NCI-H82 treated with DMSO at 0.1 percent for 48 hours (cell line): ENCODE measurements around the gene CCDC148.

Experiments used
- DNase-seq: peaks from one replicate; lab custom pipeline; 2025; ENCODE audit not compliant: unreplicated experiment; lab: John Stamatoyannopoulos, UW

The CCDC148 gene

GRCh38 chr2:158221063-158222020 lies 235.2 kb downstream of the CCDC148 start:
- no peak for DNase-seq

DNA sequence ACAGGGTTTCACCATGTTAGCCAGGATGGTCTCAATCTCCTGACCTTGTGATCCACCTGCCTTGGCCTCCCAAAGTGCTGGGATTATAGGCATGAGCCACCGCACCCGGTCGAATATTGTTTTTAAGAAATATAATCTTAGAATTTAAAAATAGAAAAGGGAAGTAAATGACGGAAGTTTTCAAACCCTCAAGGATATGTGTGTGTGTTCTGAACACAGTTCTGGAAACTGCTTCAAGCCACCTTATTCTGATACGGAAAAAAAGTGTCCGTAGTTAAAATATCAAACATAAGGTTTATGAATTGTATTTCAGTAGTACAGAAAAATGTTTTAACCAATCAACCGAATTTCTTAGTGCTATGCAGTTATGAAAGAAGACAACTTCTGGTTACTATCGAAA lies 239.0 kb downstream of the CCDC148 start:
- no peak for DNase-seq

DNA sequence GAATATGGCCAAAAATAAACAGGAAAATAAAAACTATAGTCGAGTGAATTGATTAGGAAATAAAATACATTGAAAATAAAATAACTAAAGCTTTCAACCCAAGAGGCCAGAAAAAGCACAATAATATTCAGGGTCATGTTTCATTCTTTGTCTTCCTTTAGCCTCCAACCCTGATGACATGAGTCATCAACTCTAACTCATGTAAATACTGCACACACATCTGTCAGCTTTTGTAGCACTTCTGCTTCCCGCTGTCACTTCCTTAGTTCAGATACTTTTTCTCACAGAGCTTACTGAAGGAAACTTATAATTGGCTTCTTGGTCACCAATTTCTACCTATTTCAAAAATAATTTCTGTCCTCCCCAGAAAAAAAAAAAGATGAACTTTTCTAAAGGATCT lies 242.1 kb downstream of the CCDC148 start:
- no peak for DNase-seq

- DNase-seq = no peak
Observed at GRCh38 chr2:158213773-158214172, 242.8 kb downstream of the CCDC148 start.

GRCh38 chr2:158212301-158212700 lies 244.3 kb downstream of the CCDC148 start:
- DNase-seq = no peak

- no peak for DNase-seq
Observed at GRCh38 chr2:158211502-158211901, 245.1 kb downstream of the CCDC148 start.

DNA sequence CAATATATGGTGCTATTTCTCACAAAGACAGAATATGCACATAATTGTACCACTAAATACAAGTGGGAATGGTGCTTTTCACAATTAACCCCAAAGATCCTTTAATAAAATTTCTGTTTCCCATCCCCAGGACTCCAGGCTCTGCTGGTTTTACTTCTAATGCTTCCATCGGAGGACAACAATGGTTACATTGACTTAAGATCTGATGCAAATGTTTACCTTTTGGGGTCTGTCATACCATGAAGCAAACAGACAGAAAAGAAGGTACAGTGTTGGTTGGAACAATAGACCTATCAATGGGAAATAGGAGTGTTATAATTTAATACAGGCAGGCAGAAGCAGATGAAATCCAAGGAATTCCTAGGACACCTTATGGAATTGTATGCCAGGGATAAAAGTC lies 249.2 kb downstream of the CCDC148 start:
- DNase-seq = no peak

GRCh38 chr2:158205215-158205614 lies 251.3 kb downstream of the CCDC148 start:
- no peak for DNase-seq

DNA sequence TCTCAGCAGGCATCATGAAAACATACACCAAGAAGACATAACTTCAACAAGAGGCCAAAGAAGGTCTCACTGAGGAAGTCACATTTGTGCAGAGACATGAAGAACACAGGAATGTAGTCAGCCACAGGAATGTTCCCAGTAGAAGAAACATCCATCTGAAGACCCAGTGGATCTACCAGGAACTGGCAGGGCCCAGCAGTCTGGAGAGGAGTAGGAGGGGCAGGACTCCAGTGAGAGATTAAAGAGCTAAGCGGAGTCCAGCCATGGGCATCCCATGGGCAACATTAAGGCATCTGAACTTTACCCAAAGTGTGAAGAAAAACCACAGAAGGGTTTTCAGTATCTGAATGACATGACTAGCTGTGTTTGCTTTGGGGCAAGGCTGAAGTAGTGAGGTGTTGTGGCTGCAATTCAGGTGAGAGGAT lies 251.8 kb downstream of the CCDC148 start:
- no peak for DNase-seq

DNA sequence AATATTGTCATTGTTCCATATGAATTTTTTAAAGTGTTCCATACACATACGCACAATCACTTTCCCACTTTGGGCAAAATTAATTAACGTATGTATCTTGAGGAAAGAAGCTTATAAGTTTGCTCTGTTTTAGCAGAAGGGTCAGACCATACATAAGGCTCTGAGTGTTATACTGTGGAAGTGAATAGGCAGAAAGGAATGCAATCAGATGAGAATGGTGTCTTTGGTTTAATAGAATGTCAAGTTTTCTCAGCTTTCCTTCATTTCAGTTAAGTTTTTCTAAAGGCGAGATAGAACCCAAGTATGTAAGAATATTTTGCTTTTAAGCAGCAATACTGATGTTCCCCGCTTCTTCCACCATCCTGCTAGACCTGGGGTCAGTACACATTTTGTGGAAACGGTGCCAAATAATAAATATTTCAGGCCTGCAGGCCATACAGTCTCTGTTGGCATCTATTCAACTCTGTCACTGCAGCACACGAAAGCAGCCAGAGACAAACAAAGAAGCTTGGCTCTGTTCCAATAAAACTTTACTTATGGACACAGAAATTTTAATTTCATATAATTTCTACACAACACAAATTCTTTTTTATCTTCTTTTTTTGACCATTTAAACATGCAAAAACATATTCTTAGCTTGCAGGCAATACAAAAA lies 254.3 kb downstream of the CCDC148 start:
- no peak for DNase-seq

DNA sequence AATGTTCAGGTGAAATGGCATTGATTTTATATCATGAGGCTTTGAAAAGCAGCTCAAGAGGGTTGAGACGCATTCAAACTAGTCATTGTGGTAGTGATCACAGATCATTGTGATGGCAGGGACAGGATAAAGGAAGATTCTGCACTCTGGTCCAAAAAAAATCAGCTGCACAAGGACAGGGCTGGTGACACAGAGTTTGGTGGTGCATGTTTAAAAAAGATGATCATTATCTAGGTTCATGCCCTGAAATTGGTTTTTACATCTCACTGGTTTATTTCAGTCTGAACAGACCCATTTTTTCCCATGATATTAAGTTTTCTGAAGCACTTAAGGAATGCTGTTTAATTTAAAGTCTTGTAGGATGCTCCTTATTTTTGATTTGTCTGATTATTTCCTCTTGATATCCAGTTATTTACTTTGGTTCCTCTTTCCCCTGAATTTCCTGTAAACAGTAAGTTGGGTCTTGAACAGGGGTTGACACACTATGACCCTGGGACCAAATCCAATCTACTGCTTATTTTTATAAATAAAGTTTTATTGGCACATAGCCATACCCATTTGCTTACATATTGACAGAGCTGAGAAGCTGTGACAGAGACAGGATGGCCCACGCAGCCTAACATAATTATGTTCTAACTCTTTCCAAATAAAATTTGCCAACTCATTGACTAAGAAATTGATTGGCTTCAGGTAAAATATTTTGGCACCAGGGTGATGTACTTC lies 256.5 kb downstream of the CCDC148 start:
- no peak for DNase-seq

DNA sequence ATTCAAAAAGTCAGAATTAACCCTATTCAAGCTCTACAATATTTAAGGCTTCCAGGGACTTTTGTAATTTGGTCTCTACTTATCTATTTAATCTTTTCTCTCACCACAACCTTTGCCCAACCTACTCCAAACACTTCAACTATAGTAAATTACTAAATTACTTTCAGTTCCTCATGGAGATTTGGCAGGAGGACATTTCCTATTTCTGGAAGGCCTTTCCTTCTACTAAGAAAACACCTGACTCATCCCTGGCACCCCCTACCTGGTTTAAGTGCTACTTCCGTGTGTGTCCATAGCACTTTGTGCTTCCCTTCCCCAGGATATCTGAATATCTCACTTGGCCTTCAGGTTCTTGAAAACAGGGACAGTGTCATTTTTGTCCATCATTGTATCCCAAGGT lies 258.6 kb downstream of the CCDC148 start:
- DNase-seq = no peak

- DNase-seq = no peak
Observed at GRCh38 chr2:158194229-158194628, 262.3 kb downstream of the CCDC148 start.

DNA sequence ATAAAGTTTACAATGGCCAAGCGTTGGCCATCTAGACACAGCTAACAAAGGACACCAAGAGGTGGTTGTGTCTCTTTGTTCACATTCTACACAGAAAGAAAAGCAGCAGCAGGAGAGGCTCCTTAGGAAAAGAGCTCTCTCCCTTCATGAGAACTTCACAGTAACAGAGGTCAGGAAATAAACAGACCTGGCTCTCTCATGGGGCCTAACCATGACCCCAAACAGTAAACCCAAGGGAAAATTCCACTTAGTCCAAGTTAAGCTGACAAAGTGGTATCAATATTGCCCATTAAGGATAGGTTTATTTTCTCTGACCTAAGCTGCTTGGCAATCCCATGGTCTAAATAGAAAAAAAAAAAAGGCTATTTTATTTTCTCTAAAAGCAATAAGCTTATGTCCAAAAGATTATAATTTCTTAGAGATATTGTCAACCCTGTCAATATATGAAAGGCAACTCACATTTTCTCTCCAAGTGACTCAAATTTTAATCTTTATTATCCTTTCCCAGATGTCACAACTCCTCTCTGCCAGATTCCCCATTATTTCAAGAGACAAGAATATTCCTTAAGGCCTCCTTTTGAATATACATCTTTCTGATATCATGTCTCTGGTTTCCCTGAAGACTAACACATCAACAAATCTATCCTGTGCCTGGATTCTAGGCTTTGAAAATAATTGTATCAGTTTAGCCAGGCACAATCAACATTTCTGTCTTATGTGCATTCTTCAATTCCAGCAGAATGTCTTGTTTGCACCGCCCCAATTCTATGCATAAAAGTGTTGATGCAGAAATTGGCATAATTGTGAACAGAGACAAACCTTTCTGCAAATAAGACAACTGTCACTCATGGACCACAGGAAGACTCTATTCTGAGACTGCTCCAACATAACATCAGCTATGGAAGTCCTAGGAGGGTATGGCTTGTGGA lies 263.8 kb downstream of the CCDC148 start:
- no peak for DNase-seq

DNA sequence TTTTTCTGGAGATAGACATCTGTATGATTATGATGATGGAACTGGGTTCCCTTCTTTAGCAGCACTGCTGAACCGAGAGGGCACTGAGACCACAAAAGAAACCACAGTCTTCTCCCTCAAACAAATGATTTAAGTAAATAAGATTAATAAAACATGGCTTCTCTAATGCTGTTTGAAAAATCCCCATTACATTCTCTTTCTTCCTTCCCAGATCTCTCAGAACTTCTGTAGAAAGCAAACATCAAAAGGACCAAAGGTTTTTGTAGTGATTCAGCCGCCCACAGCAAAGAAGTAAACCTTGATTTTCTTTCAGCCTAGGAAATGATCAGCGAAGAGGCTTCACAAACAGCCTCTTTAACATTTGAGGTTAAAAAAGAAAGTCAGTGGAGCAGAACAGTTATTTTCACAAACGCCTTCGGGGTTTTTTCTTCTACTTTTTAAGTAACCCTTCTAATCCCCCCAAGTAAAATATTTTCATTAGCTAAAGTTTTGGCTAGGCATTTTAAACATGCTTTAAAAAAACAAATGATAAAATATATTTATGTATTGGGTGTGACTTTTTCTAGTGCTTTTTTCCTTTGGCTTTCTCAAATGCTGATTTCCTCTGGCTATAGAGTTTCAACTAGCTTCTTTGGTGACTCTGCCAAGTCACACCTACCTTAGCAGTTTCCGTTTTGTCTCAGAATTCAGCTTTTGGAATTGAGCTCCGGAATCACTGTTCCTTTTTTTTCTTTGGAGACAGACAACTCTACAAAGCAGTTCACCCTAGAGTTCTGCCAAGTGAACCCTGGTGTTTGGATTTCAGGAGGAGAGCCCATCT lies 265.3 kb downstream of the CCDC148 start:
- DNase-seq = no peak

DNA sequence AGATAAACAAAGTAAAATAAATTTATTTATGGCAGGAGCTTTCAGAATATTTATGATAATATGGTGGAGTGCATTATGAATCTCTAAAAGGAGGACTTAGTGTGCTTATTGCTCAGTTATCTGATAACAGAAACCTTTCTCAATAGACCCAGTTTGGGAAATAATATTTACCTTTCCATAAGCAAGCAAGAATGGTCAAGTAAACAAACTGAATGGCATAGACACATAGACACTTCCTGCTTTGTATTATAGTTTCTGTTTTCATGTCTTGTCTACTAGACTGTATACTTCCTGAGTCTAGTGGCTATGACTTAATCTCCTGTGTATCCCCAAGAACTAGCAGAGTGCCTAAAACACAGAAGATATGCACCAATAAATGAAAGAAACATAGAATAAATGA lies 267.0 kb downstream of the CCDC148 start:
- no peak for DNase-seq

DNA sequence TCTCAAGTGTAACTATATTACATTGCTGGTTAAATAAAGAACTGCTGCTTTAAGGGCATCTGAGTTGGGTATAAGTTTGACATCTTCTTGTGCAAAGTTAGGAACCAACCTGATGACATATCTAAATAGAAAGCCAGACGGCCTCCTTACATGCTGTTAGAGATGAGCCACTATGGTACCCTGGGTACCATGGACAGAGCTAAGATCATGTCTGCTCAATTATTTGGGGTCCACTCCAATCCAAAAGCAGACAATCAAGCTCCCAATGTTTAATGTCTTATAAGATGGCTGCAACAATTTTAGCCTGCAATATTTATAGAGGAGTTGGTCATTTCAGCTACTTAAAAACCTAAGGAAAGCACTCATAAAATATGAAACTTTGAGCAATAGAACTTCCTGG lies 268.6 kb downstream of the CCDC148 start:
- DNase-seq = no peak

- no peak for DNase-seq
Observed at GRCh38 chr2:158184556-158185343, 271.8 kb downstream of the CCDC148 start.

DNA sequence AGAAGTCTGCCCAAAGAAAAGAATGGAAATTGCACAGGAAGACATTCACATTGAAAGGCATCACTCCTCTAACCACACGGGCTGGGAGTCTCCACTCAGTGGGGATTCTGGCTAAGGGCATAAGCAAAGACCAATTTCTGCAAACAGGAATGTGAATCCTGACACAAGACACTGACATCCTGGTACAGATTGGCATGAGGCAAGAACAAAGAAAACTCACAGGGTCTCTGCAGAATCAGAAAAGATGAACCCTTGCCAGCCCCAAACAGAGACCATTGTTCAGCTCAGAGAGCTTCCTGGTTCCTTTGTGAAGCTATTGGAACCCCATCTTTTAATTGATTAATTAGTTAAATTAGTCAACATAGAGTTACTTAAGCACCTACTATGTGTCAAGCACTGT lies 272.6 kb downstream of the CCDC148 start:
- DNase-seq = no peak
